K562 (cell line): ENCODE data around the gene APLF. TPM values are rescaled to one million over a fixed set of nuclear protein-coding genes. Genes with fewer than 3 reads are reported as not detected.
A peak's percentile ranks its signal among the peaks of the same experiment; 100 is the strongest.

Experiments used
- C11orf30 ChIP-seq: fragments of 450-650 bp; IDR thresholded peaks from 2 replicates; pipeline ENCODE4 v1.6.1; 2016; ENCODE audit warnings: low read depth, mild to moderate bottlenecking
- FOXK1 ChIP-seq: sonication (generic); formaldehyde crosslinking; IDR thresholded peaks from 2 replicates; pipeline ENCODE4 v1.8.0; 2022; ENCODE audit warnings: missing genetic modification reagents, mild to moderate bottlenecking, borderline replicate concordance
- HDAC2 ChIP-seq: fragments of 450-650 bp; IDR thresholded peaks from 2 replicates; pipeline ENCODE4 v1.6.1; 2016; ENCODE audit warnings: mild to moderate bottlenecking
- ILK ChIP-seq: fragments of 450-650 bp; IDR thresholded peaks from 2 replicates; pipeline ENCODE4 v1.6.1; 2016; ENCODE audit warnings: missing genetic modification characterization, low read depth, mild to moderate bottlenecking, missing compliant biosample characterization, moderate library complexity, borderline replicate concordance
- MTA2 ChIP-seq: fragments of 450-650 bp; IDR thresholded peaks from 2 replicates; pipeline ENCODE4 v1.6.1; 2016; ENCODE audit warnings: low read depth
- PTRF ChIP-seq: fragments of 450-650 bp; IDR thresholded peaks from 2 replicates; pipeline ENCODE4 v1.6.1; 2016; ENCODE audit warnings: mild to moderate bottlenecking, missing genetic modification characterization, missing compliant biosample characterization
- PYGO2 ChIP-seq: fragments of 450-650 bp; IDR thresholded peaks from 2 replicates; pipeline ENCODE4 v1.6.1; 2016; ENCODE audit warnings: mild to moderate bottlenecking, missing genetic modification characterization, moderate library complexity, missing compliant biosample characterization
- RBM15 ChIP-seq: fragments of 200-400 bp; formaldehyde crosslinking; IDR thresholded peaks from 2 replicates; pipeline ENCODE4 v1.6.1; 2018; ENCODE audit warnings: mild to moderate bottlenecking, low read length, moderate library complexity; ENCODE audit not compliant: insufficient read depth
- YBX1 ChIP-seq: fragments of 450-650 bp; IDR thresholded peaks from 2 replicates; pipeline ENCODE4 v1.7.1; 2016; ENCODE audit warnings: mild to moderate bottlenecking
- ZBTB17 ChIP-seq: fragments of 450-650 bp; formaldehyde crosslinking; IDR thresholded peaks from 2 replicates; pipeline ENCODE4 v1.4.0; 2020; ENCODE audit warnings: mild to moderate bottlenecking
- ZNF239 ChIP-seq: fragments of 250-450 bp; sonication (Bioruptor Pico); IDR thresholded peaks from 2 replicates; pipeline ENCODE4 v1.4.0; 2020; ENCODE audit warnings: mild to moderate bottlenecking
- ZNF354B ChIP-seq: fragments of 250-450 bp; sonication (Bioruptor Pico); IDR thresholded peaks from 2 replicates; pipeline ENCODE4 v1.4.0; 2020
- ZNF384 ChIP-seq: IDR thresholded peaks from 2 replicates; pipeline ENCODE4 v1.6.1; 2012; ENCODE audit warnings: low read depth, low read length, improper control_type of control experiment
- ZNF583 ChIP-seq: fragments of 250-450 bp; sonication (Bioruptor Pico); IDR thresholded peaks from 2 replicates; pipeline ENCODE4 v1.4.0; 2020
- ZNF766 ChIP-seq: fragments of 200-800 bp; sonication (Bioruptor generic); conservative IDR thresholded peaks from 2 replicates; pipeline ENCODE4 v1.6.1; 2016; ENCODE audit warnings: missing genetic modification characterization, missing compliant biosample characterization
- ZNF79 ChIP-seq: fragments of 250-450 bp; sonication (Bioruptor Pico); IDR thresholded peaks from 2 replicates; pipeline ENCODE4 v1.4.0; 2020; ENCODE audit warnings: low read depth, mild to moderate bottlenecking, moderate library complexity
- polyA plus RNA-seq, 8 experiments: library from polyadenylated mRNA; depleted of rRNA in 4 of 8; stranded (reverse) in 5 of 8; unstranded in 3 of 8; fragments of >200 nt; fragmentation: Nextera tagmentation in 2 of 8; fragmentation: Illumina TruSeq in 1 of 8; extraction: Ambion mirVana in 2 of 8; extraction: Trizol in 1 of 8; gene quantifications; 2 replicates each; pipeline versions ENCODE4 v1.2.1 to v1.2.3, GENCODE V29; 2011 to 2014; ENCODE audit warnings: inconsistent platforms in 1 of 8, missing spikeins in 1 of 8
- total RNA-seq, 7 experiments: library from RNA; depleted of rRNA in 6 of 7; stranded (reverse); fragments of >200 nt in 6 of 7; fragmentation: Illumina TruSeq in 2 of 7; extraction: Trizol in 2 of 7; gene quantifications; 2 replicates each; pipeline versions ENCODE4 v1.2.1 to v1.2.3, GENCODE V29; 2011 to 2021; ENCODE audit warnings: low replicate concordance in 1 of 7
- TF ChIP-seq, protein P1 (sequence below): sonication (generic); formaldehyde crosslinking; IDR thresholded peaks from 2 replicates; pipeline ENCODE4 v1.5.0; 2020; ENCODE audit warnings: missing genetic modification reagents
- TF ChIP-seq, protein P2 (sequence below): fragments of 450-650 bp; conservative IDR thresholded peaks from 2 replicates; pipeline ENCODE4 v1.6.1; 2016; ENCODE audit warnings: missing genetic modification characterization, low read depth, mild to moderate bottlenecking, missing compliant biosample characterization, moderate library complexity
- TF ChIP-seq, protein P3 (sequence below): fragments of 250-450 bp; sonication (Bioruptor Pico); IDR thresholded peaks from 2 replicates; pipeline ENCODE4 v1.5.0; 2020; ENCODE audit warnings: mild to moderate bottlenecking, borderline replicate concordance
- TF ChIP-seq, protein P4 (sequence below): fragments of 450-650 bp; IDR thresholded peaks from 2 replicates; pipeline ENCODE4 v1.6.1; 2016; ENCODE audit warnings: missing biosample characterization, missing genetic modification characterization
- TF ChIP-seq, protein P5 (sequence below), 3 experiments: fragments of 200-800 bp in 1 of 3; sonication (Bioruptor generic) in 1 of 3; sonication (generic) in 1 of 3; formaldehyde crosslinking in 1 of 3; IDR thresholded peaks; 2 replicates each; pipeline versions ENCODE4 v1.6.1 to v1.8.0; 2016 to 2022; ENCODE audit warnings: mild to moderate bottlenecking in 2 of 3, missing compliant biosample characterization in 2 of 3, missing genetic modification characterization in 2 of 3, missing genetic modification reagents in 1 of 3

The APLF gene
- total and polyA plus RNA-seq, 9 of the 15 experiments (the other 6 are each of a cell fraction or from before 2014, with no cell fraction given): 0.07 to 1.1 (median 0.71) TPM

DNA sequence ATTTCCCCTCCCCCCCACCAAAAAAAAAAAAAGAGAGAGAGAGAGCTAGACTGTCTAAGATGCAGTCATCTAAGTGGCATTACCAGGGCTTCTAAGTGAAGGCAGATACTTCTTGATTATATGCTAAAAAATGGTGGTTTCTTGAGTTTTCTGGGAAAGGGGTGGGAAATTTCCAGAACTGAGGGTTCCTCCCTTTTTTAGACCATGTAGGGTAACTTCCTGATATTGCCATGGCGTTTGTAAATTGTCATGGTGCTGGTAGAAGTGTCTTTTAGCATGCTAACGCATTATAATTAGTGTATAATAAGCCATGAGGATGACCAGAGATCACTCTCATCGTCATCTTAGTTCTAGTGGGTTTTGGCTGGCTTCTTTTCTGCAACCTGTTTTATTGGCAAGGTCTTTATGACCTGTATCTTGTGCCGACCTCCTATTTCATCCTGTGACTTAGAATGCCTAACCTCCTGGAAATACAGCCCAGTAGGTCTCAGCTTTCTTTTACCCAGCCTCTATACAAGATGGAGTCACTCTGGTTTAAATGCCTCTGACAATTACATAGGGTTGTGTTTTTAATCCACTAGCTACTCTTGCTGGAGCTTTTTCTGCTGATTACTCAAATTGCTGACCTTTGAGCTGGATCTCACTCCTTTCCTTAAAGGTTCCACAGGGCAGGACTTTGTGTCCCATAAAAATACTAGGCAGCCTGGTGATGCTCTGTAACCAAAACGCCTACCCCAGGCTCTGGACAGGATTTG, 145.6 kb downstream of the APLF start (continued):
- TF ChIP-seq YBX1 (no peak), ZNF766 (peak; percentile 84), ZNF354B (CRISPR knock-in tag) (peak; percentile 9; the same call in 1 of the 2 replicates), ZNF583 (peak; percentile 70; the same call in 1 of the 2 replicates), PTRF (0 out of 2 replicates have a peak, but pooled peaks have one; percentile 63), HDAC2 (no peak), ZNF239 (CRISPR knock-in tag) (peak; percentile 25; the same call in 1 of the 2 replicates), ILK (tag) (0 out of 2 replicates have a peak, but pooled peaks have one; percentile 42), FOXK1 (CRISPR knock-in tag) (no peak), C11orf30 (peak; percentile 25; the same call in 1 of the 2 replicates), ZNF79 (CRISPR knock-in tag) (0 out of 2 replicates have a peak, but pooled peaks have one; percentile 43), ZNF384 (0 out of 2 replicates have a peak, but pooled peaks have one; percentile 31), ZBTB17 (CRISPR knock-in tag) (peak; percentile 50; the same call in 1 of the 2 replicates), RBM15 (no peak), PYGO2 (tag) (0 out of 2 replicates have a peak, but pooled peaks have one; percentile 14), MTA2 (no peak)
- TF ChIP-seq, protein P1, sequence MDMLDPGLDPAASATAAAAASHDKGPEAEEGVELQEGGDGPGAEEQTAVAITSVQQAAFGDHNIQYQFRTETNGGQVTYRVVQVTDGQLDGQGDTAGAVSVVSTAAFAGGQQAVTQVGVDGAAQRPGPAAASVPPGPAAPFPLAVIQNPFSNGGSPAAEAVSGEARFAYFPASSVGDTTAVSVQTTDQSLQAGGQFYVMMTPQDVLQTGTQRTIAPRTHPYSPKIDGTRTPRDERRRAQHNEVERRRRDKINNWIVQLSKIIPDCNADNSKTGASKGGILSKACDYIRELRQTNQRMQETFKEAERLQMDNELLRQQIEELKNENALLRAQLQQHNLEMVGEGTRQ: no peak
- TF ChIP-seq, protein P2, sequence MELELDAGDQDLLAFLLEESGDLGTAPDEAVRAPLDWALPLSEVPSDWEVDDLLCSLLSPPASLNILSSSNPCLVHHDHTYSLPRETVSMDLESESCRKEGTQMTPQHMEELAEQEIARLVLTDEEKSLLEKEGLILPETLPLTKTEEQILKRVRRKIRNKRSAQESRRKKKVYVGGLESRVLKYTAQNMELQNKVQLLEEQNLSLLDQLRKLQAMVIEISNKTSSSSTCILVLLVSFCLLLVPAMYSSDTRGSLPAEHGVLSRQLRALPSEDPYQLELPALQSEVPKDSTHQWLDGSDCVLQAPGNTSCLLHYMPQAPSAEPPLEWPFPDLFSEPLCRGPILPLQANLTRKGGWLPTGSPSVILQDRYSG (tag): peak; percentile 59; the same call in 1 of the 2 replicates
- TF ChIP-seq, protein P3, sequence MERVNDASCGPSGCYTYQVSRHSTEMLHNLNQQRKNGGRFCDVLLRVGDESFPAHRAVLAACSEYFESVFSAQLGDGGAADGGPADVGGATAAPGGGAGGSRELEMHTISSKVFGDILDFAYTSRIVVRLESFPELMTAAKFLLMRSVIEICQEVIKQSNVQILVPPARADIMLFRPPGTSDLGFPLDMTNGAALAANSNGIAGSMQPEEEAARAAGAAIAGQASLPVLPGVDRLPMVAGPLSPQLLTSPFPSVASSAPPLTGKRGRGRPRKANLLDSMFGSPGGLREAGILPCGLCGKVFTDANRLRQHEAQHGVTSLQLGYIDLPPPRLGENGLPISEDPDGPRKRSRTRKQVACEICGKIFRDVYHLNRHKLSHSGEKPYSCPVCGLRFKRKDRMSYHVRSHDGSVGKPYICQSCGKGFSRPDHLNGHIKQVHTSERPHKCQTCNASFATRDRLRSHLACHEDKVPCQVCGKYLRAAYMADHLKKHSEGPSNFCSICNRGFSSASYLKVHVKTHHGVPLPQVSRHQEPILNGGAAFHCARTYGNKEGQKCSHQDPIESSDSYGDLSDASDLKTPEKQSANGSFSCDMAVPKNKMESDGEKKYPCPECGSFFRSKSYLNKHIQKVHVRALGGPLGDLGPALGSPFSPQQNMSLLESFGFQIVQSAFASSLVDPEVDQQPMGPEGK (CRISPR knock-in tag): no peak
- TF ChIP-seq, protein P4, sequence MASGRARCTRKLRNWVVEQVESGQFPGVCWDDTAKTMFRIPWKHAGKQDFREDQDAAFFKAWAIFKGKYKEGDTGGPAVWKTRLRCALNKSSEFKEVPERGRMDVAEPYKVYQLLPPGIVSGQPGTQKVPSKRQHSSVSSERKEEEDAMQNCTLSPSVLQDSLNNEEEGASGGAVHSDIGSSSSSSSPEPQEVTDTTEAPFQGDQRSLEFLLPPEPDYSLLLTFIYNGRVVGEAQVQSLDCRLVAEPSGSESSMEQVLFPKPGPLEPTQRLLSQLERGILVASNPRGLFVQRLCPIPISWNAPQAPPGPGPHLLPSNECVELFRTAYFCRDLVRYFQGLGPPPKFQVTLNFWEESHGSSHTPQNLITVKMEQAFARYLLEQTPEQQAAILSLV (tag): peak; percentile 78
- TF ChIP-seq, protein P5, sequence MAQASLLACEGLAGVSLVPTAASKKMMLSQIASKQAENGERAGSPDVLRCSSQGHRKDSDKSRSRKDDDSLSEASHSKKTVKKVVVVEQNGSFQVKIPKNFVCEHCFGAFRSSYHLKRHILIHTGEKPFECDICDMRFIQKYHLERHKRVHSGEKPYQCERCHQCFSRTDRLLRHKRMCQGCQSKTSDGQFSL (CRISPR knock-in tag; IDR thresholded peaks at IDR 0.05): no peak
- TF ChIP-seq, protein P5 (tag; IDR thresholded peaks at IDR 0.05): peak in 1 of 2 experiments; percentile 71; a peak in 1 of 4 replicates
